NK-92 treated with Interleukin-12 subunit alpha and Interleukin-12 subunit beta, amount 100 ng/mL, for 24 hours (cell line): ENCODE data around the gene SMIM8.

Source experiments
- DNase-seq: peaks from one replicate; lab custom pipeline; 2025; lab: John Stamatoyannopoulos, UW

Gene SMIM8

GRCh38 chr6:87391334-87391733, 68.9 kb downstream of the SMIM8 start:
- DNase-seq, result no peak
